ENCODE data around the gene DCDC2C. TPM values are rescaled to one million over a fixed set of nuclear protein-coding genes. Genes with fewer than 3 reads are reported as not detected.

The DCDC2C gene
- total and polyA plus RNA-seq, 2 of the 4 experiments (the other 2 are of a cell fraction) = not detected

GRCh38 chr2:3675687-3676086 lies 27.7 kb upstream of the DCDC2C start:
- Histone ChIP-seq H3K79me1 (ENCODE audit: low read depth in 1 of 2, low read length in 2 of 2) (no peaks in the 10 kb centered on the region), H2BK120ac (ENCODE audit: low read depth, low read length) (no peak overlapping the region), H3K4ac (ENCODE audit: low read depth, low read length) (no peak overlapping the region), H3K9me1 (ENCODE audit: insufficient read depth, low read length) (no peaks in the 10 kb centered on the region), H4K20me1 (ENCODE audit: insufficient read depth, low read length) (no peaks in the 10 kb centered on the region), H3K9me3 (ENCODE audit: control insufficient read depth, insufficient read depth, low read length) (no peaks in the 10 kb centered on the region), H2BK15ac (ENCODE audit: low read depth, low read length) (no peak overlapping the region), H2AK5ac (ENCODE audit: low read depth, low read length) (no peak overlapping the region), H2AFZ (replicated peaks; ENCODE audit: low read length, poor library complexity) (no peak overlapping the region), H4K5ac (ENCODE audit: low read depth, low read length) (no peak overlapping the region), H4K91ac (ENCODE audit: insufficient read depth, low read depth, low read length) (no peak overlapping the region), H2BK5ac (ENCODE audit: low read depth, low read length, poor library complexity, severe bottlenecking) (no peak overlapping the region), H3K27me3 (ENCODE audit: control insufficient read depth, insufficient read depth, low read length) (peaks cover 8% of the 10 kb centered on the region), H3K23ac (ENCODE audit: low read depth, low read length) (no peak overlapping the region), H3K4me3 (ENCODE audit: insufficient read depth, low read depth, low read length) (no peak overlapping the region), H3K4me2 (ENCODE audit: low read depth, low read length) (no peak overlapping the region), H3K18ac (ENCODE audit: low read depth, low read length) (no peak overlapping the region), H4K8ac (ENCODE audit: low read depth in 2 of 2, low read length in 2 of 2) (no peak overlapping the region), H3K4me1 (ENCODE audit: control insufficient read depth, insufficient read depth, low read length) (no peaks in the 10 kb centered on the region), H2AK9ac (replicated peaks; ENCODE audit: low read depth, low read length, poor library complexity) (no peak overlapping the region), H3K14ac (replicated peaks; ENCODE audit: low read depth, low read length) (no peak overlapping the region), H3K36me3 (ENCODE audit: control insufficient read depth, insufficient read depth, low read length) (no peaks in the 10 kb centered on the region), H3K56ac (ENCODE audit: extremely low read depth, insufficient read depth, low read length) (no peak overlapping the region), H3K9ac (ENCODE audit: low read depth, low read length) (no peak overlapping the region), H3K27ac (ENCODE audit: insufficient read depth, low read length) (no peak overlapping the region), H2BK20ac (ENCODE audit: low read depth, low read length) (no peak overlapping the region)
- in situ Hi-C loops (cut with MboI; ENCODE audit: low sequenced_read_pairs) = no loop called here
- dilution Hi-C loops (cut with HindIII; ENCODE audit: low sequenced_read_pairs, unreplicated experiment) = no loop called here
- ATAC-seq (ENCODE audit: low read depth) (no peak), DNase-seq (no peak)
- 50% methylated on average over 1 of the region's 4 CpGs; no CpG with 5 or more reads in 1 of the 2 experiments for WGBS, 2 experiments (ENCODE audit: extremely low coverage in 2 of 2, insufficient read length in 1 of 2)
- POLR2A ChIA-PET (ENCODE audit: unreplicated experiment) = no interaction called here
- no TSS peak for BruUV-seq (replicated peaks)
- TF ChIP-seq, protein P1, sequence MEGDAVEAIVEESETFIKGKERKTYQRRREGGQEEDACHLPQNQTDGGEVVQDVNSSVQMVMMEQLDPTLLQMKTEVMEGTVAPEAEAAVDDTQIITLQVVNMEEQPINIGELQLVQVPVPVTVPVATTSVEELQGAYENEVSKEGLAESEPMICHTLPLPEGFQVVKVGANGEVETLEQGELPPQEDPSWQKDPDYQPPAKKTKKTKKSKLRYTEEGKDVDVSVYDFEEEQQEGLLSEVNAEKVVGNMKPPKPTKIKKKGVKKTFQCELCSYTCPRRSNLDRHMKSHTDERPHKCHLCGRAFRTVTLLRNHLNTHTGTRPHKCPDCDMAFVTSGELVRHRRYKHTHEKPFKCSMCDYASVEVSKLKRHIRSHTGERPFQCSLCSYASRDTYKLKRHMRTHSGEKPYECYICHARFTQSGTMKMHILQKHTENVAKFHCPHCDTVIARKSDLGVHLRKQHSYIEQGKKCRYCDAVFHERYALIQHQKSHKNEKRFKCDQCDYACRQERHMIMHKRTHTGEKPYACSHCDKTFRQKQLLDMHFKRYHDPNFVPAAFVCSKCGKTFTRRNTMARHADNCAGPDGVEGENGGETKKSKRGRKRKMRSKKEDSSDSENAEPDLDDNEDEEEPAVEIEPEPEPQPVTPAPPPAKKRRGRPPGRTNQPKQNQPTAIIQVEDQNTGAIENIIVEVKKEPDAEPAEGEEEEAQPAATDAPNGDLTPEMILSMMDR (conservative IDR thresholded peaks at IDR 0.05; ENCODE audit: low read depth, low read length) = no peak
- no peak for TF ChIP-seq RAD21 (IDR thresholded peaks at IDR 0.05; ENCODE audit: low read length)
- TF ChIP-seq, protein P2, sequence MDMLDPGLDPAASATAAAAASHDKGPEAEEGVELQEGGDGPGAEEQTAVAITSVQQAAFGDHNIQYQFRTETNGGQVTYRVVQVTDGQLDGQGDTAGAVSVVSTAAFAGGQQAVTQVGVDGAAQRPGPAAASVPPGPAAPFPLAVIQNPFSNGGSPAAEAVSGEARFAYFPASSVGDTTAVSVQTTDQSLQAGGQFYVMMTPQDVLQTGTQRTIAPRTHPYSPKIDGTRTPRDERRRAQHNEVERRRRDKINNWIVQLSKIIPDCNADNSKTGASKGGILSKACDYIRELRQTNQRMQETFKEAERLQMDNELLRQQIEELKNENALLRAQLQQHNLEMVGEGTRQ (IDR thresholded peaks at IDR 0.05; ENCODE audit: low read depth, low read length) = no peak
- TF ChIP-seq ELK1 (IDR thresholded peaks at IDR 0.05; ENCODE audit: borderline replicate concordance, low read depth, low read length) = no peak
- no peak for TF ChIP-seq NFE2L2 (IDR thresholded peaks at IDR 0.05; ENCODE audit: low read depth, low read length)
- TF ChIP-seq SMC3 (IDR thresholded peaks at IDR 0.05; ENCODE audit: low read depth, low read length) = no peak
- no peak for TF ChIP-seq CEBPB (IDR thresholded peaks at IDR 0.05; ENCODE audit: low read depth, low read length)
- TF ChIP-seq FOS (IDR thresholded peaks at IDR 0.05; ENCODE audit: low read depth, low read length) = no peak
- no peak for TF ChIP-seq MAFK (IDR thresholded peaks at IDR 0.05; ENCODE audit: low read depth, low read length)
- no peak for TF ChIP-seq RFX5 (IDR thresholded peaks at IDR 0.05; ENCODE audit: low read depth, low read length)
- no peak for TF ChIP-seq POLR2A (IDR thresholded peaks at IDR 0.05; ENCODE audit: low read depth, low read length)
- TF ChIP-seq BHLHE40 (IDR thresholded peaks at IDR 0.05; ENCODE audit: low read depth, low read length) = no peak
- TF ChIP-seq MAZ (IDR thresholded peaks at IDR 0.05; ENCODE audit: borderline replicate concordance, low read depth, low read length) = no peak
- TF ChIP-seq RCOR1 (IDR thresholded peaks at IDR 0.05; ENCODE audit: insufficient replicate concordance, low read length) = no peak
- intact Hi-C loops (cut with micrococcal nuclease) = no loop called here
- CTCF ChIA-PET = no interaction called here
